ENCODE results near the gene SERPINA1. TPM values are rescaled to one million over a fixed set of nuclear protein-coding genes. Genes with fewer than 3 reads are reported as not detected.

The SERPINA1 gene
- total RNA-seq, 1 donor from 2014 or later = not detected

- Mint-ChIP-seq H3K4me3 (no peak overlapping the region), H3K27me3 (ENCODE audit: insufficient read depth) (no peaks in the 10 kb centered on the region), H3K9me3 (no peaks in the 10 kb centered on the region), H3K36me3 (ENCODE audit: low read depth) (no peaks in the 10 kb centered on the region), H3K27ac (no peak overlapping the region), H3K4me1 (ENCODE audit: low read depth) (peaks cover 5% of the 10 kb centered on the region)
- intact Hi-C loops (cut with micrococcal nuclease) = no loop called here
- no peak for DNase-seq (ENCODE audit: low spot score)
Observed at GRCh38 chr14:94367347-94368242, 20.8 kb downstream of the SERPINA1 start.

DNA sequence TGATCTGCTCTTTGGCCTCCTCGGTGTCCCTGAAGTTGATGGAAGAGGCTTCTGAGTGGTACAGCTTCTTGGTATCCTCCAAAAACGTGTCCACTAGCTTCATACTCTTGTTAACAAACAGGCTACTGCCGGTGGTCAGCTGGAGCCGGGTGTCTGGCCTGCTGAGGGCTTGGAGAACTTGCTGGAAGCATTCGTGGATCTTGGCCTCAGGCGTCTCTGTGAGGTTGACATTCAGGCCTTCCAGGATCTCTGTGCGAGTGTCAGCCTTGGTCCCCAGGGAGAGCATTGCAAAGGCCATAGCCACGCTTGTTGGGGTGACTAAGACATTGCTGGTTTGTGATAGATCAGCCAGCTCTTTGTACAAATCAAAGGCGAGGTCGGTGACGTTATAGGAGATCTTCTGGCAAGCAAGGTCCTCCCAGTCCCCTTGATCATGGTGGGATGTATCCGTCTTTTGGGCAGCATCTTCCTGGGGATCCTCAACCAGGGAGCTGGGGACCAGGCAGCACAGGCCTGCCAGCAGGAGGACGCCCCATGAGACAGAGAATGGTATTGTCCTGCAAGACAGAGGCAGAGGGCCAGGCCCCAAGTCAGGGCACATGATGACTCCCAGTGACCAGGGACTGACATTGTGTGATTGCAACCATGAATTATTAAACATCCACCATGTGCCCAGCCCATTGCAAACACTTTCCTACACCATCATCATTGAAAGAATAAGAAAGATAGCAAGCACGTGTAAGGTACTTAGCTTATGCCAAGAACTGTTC, 22.1 kb downstream of the SERPINA1 start, which contains the start of gene SERPINA2:
TSS of gene SERPINA2 (minus strand) at position 553 of the 770 bp plus-strand sequence.
- Mint-ChIP-seq H3K4me1 (ENCODE audit: low read depth) (peaks cover 5% of the 10 kb centered on the region), H3K27me3 (ENCODE audit: insufficient read depth) (no peaks in the 10 kb centered on the region), H3K4me3 (no peak within 1 kb of the TSS), H3K9me3 (no peaks in the 10 kb centered on the region), H3K27ac (no peak within 1 kb of the TSS), H3K36me3 (ENCODE audit: low read depth) (no peaks in the 10 kb centered on the region)
- no peak for DNase-seq (ENCODE audit: low spot score)
- intact Hi-C loops (cut with micrococcal nuclease) = no loop called here

- no peak for DNase-seq (ENCODE audit: low spot score)
- Mint-ChIP-seq H3K4me3 (no peak overlapping the region), H3K27me3 (ENCODE audit: insufficient read depth) (peaks cover 2% of the 10 kb centered on the region), H3K36me3 (ENCODE audit: low read depth) (no peaks in the 10 kb centered on the region), H3K4me1 (ENCODE audit: low read depth) (peaks cover 5% of the 10 kb centered on the region), H3K27ac (no peak overlapping the region), H3K9me3 (no peaks in the 10 kb centered on the region)
- intact Hi-C loops (cut with micrococcal nuclease) = no loop called here
Observed at GRCh38 chr14:94365624-94366023, 22.8 kb downstream of the SERPINA1 start.

DNA sequence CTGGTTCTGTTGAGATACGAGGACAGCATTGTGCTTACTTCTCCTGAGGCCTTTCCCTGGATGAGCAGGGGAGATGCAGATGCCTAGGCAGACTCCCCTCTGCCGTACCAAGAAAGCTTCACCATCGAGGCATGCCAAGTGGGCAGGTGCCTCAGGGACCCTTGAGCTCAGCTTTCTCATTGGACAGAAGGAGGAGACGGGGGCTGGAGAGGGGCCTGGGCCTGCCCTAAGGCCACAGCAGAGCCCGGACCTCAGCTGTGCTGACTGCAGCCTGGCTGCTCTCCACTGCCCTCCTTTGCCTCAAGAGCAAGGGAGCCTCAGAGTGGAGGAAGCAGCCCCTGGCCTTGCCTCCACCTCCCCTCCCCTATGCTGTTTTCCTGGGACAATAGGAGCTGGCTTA, 23.4 kb downstream of the SERPINA1 start:
- no peaks in the 10 kb centered on the region for H3K36me3 Mint-ChIP-seq (ENCODE audit: low read depth)
- H3K9me3 Mint-ChIP-seq = no peaks in the 10 kb centered on the region
- peaks cover 3% of the 10 kb centered on the region for H3K27me3 Mint-ChIP-seq (ENCODE audit: insufficient read depth)
- no peak for DNase-seq (ENCODE audit: low spot score)
- intact Hi-C loops (cut with micrococcal nuclease) = loop anchor here (1.0 kb wide), 1 partner anchor 15 kb away; no protein-coding TSS in a partner anchor
- H3K4me3 Mint-ChIP-seq = no peak overlapping the region
- peaks cover 5% of the 10 kb centered on the region for H3K4me1 Mint-ChIP-seq (ENCODE audit: low read depth)
- H3K27ac Mint-ChIP-seq = no peak overlapping the region

- peaks cover 5% of the 10 kb centered on the region for H3K4me1 Mint-ChIP-seq (ENCODE audit: low read depth)
- no peak overlapping the region for H3K27ac Mint-ChIP-seq
- H3K27me3 Mint-ChIP-seq (ENCODE audit: insufficient read depth) = peaks cover 3% of the 10 kb centered on the region
- no peaks in the 10 kb centered on the region for H3K36me3 Mint-ChIP-seq (ENCODE audit: low read depth)
- no peak for DNase-seq (ENCODE audit: low spot score)
- H3K9me3 Mint-ChIP-seq = no peaks in the 10 kb centered on the region
- intact Hi-C loops (cut with micrococcal nuclease) = loop anchor here (1.0 kb wide), 1 partner anchor 16 kb away; no protein-coding TSS in a partner anchor
- no peak overlapping the region for H3K4me3 Mint-ChIP-seq
Observed at GRCh38 chr14:94364037-94364436, 24.4 kb downstream of the SERPINA1 start.

- Mint-ChIP-seq H3K9me3 (no peaks in the 10 kb centered on the region), H3K4me1 (ENCODE audit: low read depth) (peaks cover 5% of the 10 kb centered on the region), H3K27me3 (ENCODE audit: insufficient read depth) (peaks cover 3% of the 10 kb centered on the region), H3K36me3 (ENCODE audit: low read depth) (no peaks in the 10 kb centered on the region), H3K4me3 (no peak overlapping the region), H3K27ac (no peak overlapping the region)
- intact Hi-C loops (cut with micrococcal nuclease) = no loop called here
- no peak for DNase-seq (ENCODE audit: low spot score)
Observed at GRCh38 chr14:94363151-94363624, 25.2 kb downstream of the SERPINA1 start.

- DNase-seq (ENCODE audit: low spot score) = no peak
- intact Hi-C loops (cut with micrococcal nuclease) = no loop called here
- peaks cover 6% of the 10 kb centered on the region for H3K27me3 Mint-ChIP-seq (ENCODE audit: insufficient read depth)
- H3K4me1 Mint-ChIP-seq (ENCODE audit: low read depth) = peaks cover 4% of the 10 kb centered on the region
- no peak overlapping the region for H3K27ac Mint-ChIP-seq
- H3K4me3 Mint-ChIP-seq = no peak overlapping the region
- no peaks in the 10 kb centered on the region for H3K9me3 Mint-ChIP-seq
- H3K36me3 Mint-ChIP-seq (ENCODE audit: low read depth) = no peaks in the 10 kb centered on the region
Observed at GRCh38 chr14:94362614-94363133, 25.7 kb downstream of the SERPINA1 start.

DNA sequence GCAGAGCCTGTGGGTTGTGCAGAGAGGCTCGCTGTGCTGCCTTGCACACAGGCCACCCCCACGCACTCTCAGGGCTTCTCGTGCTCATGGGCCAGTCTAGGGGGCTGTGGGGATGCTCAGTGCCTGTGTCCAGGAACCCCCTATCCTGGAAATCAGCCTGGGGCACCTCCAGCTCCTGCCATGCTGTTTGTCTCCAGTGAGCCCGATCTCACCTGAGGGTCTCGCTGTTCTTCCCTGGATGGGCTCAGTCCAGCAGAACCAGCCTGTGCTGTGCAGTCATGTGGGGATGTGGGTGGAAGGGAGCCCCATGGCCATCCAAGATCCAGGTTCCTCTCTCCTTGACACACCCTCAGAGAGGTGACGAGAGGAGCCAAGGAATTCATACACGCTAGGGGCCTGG, 26.7 kb downstream of the SERPINA1 start:
- no peak for DNase-seq (ENCODE audit: low spot score)
- Mint-ChIP-seq H3K27ac (no peak overlapping the region), H3K9me3 (no peaks in the 10 kb centered on the region), H3K4me1 (ENCODE audit: low read depth) (no peaks in the 10 kb centered on the region), H3K36me3 (ENCODE audit: low read depth) (no peaks in the 10 kb centered on the region), H3K27me3 (ENCODE audit: insufficient read depth) (peaks cover 7% of the 10 kb centered on the region), H3K4me3 (no peak overlapping the region)
- intact Hi-C loops (cut with micrococcal nuclease) = no loop called here

- Mint-ChIP-seq H3K4me3 (no peak overlapping the region), H3K27me3 (ENCODE audit: insufficient read depth) (peaks cover 12% of the 10 kb centered on the region), H3K36me3 (ENCODE audit: low read depth) (no peaks in the 10 kb centered on the region), H3K4me1 (ENCODE audit: low read depth) (no peaks in the 10 kb centered on the region), H3K9me3 (no peaks in the 10 kb centered on the region), H3K27ac (no peak overlapping the region)
- DNase-seq (ENCODE audit: low spot score) = no peak
- intact Hi-C loops (cut with micrococcal nuclease) = no loop called here
Observed at GRCh38 chr14:94360945-94361565, 27.3 kb downstream of the SERPINA1 start.

DNA sequence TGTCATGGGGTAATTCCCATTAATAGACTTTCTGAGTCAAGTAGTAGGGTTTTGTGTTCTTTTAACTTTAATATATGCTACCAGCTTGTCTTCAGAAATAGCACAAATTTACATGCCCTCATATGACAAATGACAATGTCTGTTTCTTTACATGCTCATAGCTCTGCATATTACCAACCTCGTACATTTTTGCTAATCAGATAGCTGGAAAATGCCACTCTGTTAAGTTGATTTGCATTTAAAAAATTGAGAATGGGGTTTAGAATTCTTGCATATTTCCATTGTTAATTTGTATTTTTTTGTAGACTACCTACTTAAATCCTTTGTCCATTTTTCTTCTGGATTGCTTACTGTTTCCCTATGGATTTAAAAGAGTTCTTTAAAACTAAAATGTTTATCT, 31.2 kb downstream of the SERPINA1 start:
- H3K9me3 Mint-ChIP-seq = peaks cover 4% of the 10 kb centered on the region
- H3K4me1 Mint-ChIP-seq (ENCODE audit: low read depth) = no peaks in the 10 kb centered on the region
- H3K36me3 Mint-ChIP-seq (ENCODE audit: low read depth) = no peaks in the 10 kb centered on the region
- H3K27me3 Mint-ChIP-seq (ENCODE audit: insufficient read depth) = peaks cover 22% of the 10 kb centered on the region
- intact Hi-C loops (cut with micrococcal nuclease) = no loop called here
- no peak overlapping the region for H3K4me3 Mint-ChIP-seq
- DNase-seq (ENCODE audit: low spot score) = no peak
- no peak overlapping the region for H3K27ac Mint-ChIP-seq

GRCh38 chr14:94356379-94357056, 31.9 kb downstream of the SERPINA1 start:
- H3K4me1 Mint-ChIP-seq (ENCODE audit: low read depth) = no peaks in the 10 kb centered on the region
- H3K27me3 Mint-ChIP-seq (ENCODE audit: insufficient read depth) = peaks cover 27% of the 10 kb centered on the region
- intact Hi-C loops (cut with micrococcal nuclease) = no loop called here
- H3K27ac Mint-ChIP-seq = no peak overlapping the region
- no peaks in the 10 kb centered on the region for H3K36me3 Mint-ChIP-seq (ENCODE audit: low read depth)
- no peak overlapping the region for H3K4me3 Mint-ChIP-seq
- H3K9me3 Mint-ChIP-seq = peaks cover 11% of the 10 kb centered on the region
- no peak for DNase-seq (ENCODE audit: low spot score)

DNA sequence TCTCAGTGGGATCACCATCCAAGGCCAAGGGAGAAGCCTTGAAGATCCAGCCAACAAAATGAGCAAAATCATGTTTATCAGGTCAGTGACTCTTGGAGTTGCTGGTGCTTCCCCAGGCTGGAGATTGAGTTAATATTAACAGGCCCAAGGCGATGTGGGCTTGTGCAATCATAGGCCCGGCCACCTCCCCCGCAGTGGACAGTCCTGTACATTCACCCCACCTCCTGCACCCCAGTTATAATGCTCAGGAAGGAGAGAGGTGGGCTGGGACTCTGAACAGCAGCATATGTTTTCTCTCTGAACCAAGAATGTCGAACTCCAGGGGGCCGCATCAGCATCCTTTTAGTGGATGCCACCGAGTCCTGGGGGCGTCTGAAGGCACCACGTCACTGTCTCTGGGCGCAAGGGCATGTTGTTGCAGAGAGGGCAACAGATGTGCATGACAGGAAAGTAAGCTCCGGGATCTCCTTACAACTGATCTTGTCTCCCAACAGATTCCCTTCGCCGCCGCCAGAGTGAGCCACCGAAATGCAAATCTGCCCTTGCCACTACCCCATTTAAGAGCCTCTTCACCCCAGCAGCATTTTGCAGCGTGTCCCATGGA, 33.1 kb downstream of the SERPINA1 start:
- H3K4me1 Mint-ChIP-seq (ENCODE audit: low read depth) = no peaks in the 10 kb centered on the region
- H3K27ac Mint-ChIP-seq = no peak overlapping the region
- intact Hi-C loops (cut with micrococcal nuclease) = loop anchor here (1.0 kb wide), 1 partner anchor 58 kb away; no protein-coding TSS in a partner anchor

More for the DNA sequence above, 33.1 kb downstream of the SERPINA1 start:
- H3K9me3 Mint-ChIP-seq = peaks cover 11% of the 10 kb centered on the region
- DNase-seq (ENCODE audit: low spot score) = no peak
- H3K4me3 Mint-ChIP-seq = no peak overlapping the region
- peaks cover 25% of the 10 kb centered on the region for H3K27me3 Mint-ChIP-seq (ENCODE audit: insufficient read depth)
- no peaks in the 10 kb centered on the region for H3K36me3 Mint-ChIP-seq (ENCODE audit: low read depth)

Measured in activated T-helper 1 cell treated with anti-CD3 and anti-CD28 coated beads, Interleukin-12 subunit alpha, Interleukin-12 subunit beta, Interleukin-2, Interleukin-4 antibody, amounts not matched to agents 30 ng/mL and 10 ng/mL and 1 ng/mL, durations not matched to agents 14 hours and 24 hours and 36 hours (primary cell).